Measurements from ENCODE around the gene C3orf49. TPM values are rescaled to one million over a fixed set of nuclear protein-coding genes. Genes with fewer than 3 reads are reported as not detected.

C3orf49 gene
- polyA plus RNA-seq, 1 experiment, result not detected

DNA sequence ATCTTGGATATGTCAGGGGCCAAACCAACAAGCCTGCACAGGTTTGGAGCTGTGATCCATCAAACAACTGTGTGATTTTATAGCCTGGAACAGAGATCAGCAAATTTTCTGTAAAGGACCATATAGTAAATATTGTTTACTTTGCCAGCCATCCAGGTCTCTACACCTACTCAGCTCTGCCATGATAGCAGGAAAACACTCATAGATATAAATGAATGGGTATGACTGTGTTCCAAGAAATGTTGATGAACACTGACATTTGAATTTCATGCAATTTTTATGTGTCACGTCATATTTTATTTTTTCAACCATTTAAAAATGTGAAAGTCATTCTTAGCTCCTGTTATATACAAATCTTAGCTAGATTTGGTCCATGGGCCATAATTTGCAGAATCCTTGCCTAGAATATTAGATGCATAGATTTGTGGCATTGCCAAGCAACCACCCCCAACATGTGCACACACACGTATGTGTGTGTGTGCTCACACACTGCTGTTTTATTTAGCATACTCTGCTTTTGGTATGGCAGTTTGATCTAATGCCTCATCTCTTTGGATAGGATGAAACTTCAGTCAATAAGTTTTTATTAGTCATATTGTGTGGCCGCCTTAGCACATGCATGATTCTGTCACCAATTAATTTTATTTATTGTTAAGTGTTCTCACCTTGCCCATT is 51.0 kb downstream of the C3orf49 start:
- Histone ChIP-seq H3K36me3 (ENCODE audit: control insufficient read depth, insufficient read depth, low read length) (no peaks in the 10 kb centered on the region), H3K4me3 (ENCODE audit: low read depth, low read length) (no peak overlapping the region), H3K27me3 (ENCODE audit: control insufficient read depth, insufficient read depth, low read length) (no peaks in the 10 kb centered on the region)
- CTCF ChIA-PET, result no interaction called here
- TF ChIP-seq, protein P1, sequence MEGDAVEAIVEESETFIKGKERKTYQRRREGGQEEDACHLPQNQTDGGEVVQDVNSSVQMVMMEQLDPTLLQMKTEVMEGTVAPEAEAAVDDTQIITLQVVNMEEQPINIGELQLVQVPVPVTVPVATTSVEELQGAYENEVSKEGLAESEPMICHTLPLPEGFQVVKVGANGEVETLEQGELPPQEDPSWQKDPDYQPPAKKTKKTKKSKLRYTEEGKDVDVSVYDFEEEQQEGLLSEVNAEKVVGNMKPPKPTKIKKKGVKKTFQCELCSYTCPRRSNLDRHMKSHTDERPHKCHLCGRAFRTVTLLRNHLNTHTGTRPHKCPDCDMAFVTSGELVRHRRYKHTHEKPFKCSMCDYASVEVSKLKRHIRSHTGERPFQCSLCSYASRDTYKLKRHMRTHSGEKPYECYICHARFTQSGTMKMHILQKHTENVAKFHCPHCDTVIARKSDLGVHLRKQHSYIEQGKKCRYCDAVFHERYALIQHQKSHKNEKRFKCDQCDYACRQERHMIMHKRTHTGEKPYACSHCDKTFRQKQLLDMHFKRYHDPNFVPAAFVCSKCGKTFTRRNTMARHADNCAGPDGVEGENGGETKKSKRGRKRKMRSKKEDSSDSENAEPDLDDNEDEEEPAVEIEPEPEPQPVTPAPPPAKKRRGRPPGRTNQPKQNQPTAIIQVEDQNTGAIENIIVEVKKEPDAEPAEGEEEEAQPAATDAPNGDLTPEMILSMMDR (IDR thresholded peaks at IDR 0.05; ENCODE audit: insufficient read depth, low read depth, low read length), result no peak
- no peak for DNase-seq (ENCODE audit: low read depth)
- POLR2A ChIA-PET, result no interaction called here

DNA sequence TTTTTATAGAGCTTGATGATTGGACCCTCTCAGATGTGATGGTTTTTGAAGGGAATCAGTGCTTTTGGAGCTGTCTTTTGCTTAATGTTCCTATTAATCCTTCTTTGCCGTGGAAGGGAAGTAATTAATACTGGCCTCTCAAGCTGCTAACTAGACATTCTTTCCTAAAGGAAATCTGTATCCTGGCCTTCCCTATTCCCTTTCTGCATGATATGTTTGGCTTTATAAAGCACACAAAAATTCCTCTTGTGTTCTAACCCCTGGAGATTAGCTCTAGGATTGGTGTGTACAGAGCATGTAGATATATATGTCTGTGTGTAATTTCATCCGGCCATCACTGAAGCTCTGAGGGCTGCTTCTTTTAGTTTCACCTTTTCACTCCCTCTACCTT is 51.5 kb downstream of the C3orf49 start:
- TF ChIP-seq, protein P1 (IDR thresholded peaks at IDR 0.05; ENCODE audit: insufficient read depth, low read depth, low read length), result no peak
- CTCF ChIA-PET, result no interaction called here
- POLR2A ChIA-PET, result no interaction called here
- no peak for DNase-seq (ENCODE audit: low read depth)
- H3K27me3 ChIP-seq (ENCODE audit: control insufficient read depth, insufficient read depth, low read length), result no peaks in the 10 kb centered on the region
- H3K36me3 ChIP-seq (ENCODE audit: control insufficient read depth, insufficient read depth, low read length), result no peaks in the 10 kb centered on the region
- H3K4me3 ChIP-seq (ENCODE audit: low read depth, low read length), result no peak overlapping the region

DNA sequence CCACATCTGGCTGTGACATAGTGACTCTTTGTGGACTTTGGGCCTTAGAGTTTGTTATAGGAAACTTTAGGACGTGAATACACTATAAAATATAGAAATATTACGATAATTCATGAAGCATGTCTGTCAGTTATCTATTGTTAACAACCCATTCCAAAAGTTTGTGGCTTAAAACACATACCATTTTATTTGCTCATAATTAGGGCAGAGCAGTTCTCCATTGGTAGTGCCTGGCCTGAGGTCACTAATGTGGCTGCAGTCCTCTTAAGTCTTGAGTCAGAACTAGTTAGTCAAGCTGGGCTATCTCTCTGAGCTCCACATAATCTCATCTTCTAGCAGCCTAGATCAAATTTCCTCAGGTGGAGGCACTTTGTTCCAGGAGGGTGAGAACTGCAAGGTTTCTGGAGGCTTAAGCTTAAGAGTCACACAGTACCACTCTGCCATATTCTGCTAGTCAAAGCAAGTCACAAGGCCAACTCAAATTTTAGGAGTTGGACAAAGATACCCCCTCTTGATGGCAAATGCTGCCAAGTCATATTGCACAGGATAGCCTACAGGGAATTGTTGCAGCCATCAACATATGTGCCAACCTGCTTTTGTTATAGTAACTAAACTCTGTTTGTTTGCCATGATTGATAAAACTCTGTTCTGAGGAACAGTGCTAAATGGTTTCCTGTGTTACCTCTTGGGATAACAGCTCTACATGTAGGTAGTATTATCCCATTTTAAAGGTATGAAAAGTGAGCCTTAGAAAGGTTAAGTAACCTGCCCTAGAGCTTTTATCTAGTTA is 53.2 kb downstream of the C3orf49 start:
- H3K36me3 ChIP-seq (ENCODE audit: control insufficient read depth, insufficient read depth, low read length), result no peaks in the 10 kb centered on the region
- POLR2A ChIA-PET, result no interaction called here

DNA sequence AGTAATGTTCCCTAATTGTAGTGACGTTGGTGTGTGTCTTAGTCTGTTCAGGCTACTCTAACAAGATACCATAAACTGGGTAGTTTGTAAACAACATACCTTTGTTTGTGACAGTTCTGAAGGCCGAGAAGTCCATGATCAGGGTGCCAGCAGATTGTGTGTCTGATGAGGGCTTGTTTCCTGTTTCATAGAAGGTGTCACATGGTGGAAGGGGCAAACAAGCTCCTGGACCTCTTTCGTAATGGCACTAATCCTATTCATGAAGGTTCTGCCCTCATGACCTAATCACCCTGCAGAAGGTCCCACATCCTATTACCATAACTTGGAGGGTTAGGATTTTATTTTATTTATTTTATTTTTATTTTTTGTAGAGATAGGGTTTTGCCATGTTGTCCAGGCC is 55.7 kb downstream of the C3orf49 start:
- Histone ChIP-seq H3K27me3 (ENCODE audit: control insufficient read depth, insufficient read depth, low read length) (no peaks in the 10 kb centered on the region), H3K4me3 (ENCODE audit: low read depth, low read length) (no peak overlapping the region), H3K36me3 (ENCODE audit: control insufficient read depth, insufficient read depth, low read length) (no peaks in the 10 kb centered on the region)
- POLR2A ChIA-PET, result no interaction called here
- TF ChIP-seq, protein P1 (IDR thresholded peaks at IDR 0.05; ENCODE audit: insufficient read depth, low read depth, low read length), result no peak
- no peak for DNase-seq (ENCODE audit: low read depth)
- CTCF ChIA-PET, result interaction anchor here (0.7 kb wide), 1 partner anchor 104 kb away, joined by 3 read pairs; no protein-coding TSS in a partner anchor

More for the DNA sequence above, 53.2 kb downstream of the C3orf49 start:
- Histone ChIP-seq H3K4me3 (ENCODE audit: low read depth, low read length) (no peak overlapping the region), H3K27me3 (ENCODE audit: control insufficient read depth, insufficient read depth, low read length) (no peaks in the 10 kb centered on the region)
- peak; percentile 35 for DNase-seq (ENCODE audit: low read depth)
- TF ChIP-seq, protein P1 (IDR thresholded peaks at IDR 0.05; ENCODE audit: insufficient read depth, low read depth, low read length), result no peak
- CTCF ChIA-PET, result interaction anchor here (1.7 kb wide), 1 partner anchor 8 kb away, joined by 4 read pairs; the partner anchor contains the start of genes ATXN7 and THOC7

DNA sequence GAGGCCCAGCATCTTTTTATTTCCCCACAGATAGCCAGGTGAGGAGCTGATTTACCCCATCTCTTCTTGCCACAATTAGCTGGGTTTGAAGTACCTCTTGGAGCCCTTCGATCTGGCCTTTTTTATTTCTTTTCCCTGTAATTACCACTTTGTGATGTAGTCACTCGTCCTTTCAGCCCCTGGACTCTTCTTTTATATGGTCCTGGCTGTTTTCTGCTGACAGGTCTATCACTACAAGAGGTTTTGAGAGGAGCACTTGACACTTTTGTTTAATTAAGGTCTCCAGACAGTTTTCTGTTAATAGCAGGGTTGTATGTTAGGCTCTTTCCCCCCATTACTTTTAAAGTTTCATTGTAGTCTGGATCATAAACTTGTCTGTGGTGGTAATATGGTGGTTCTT is 56.4 kb downstream of the C3orf49 start:
- DNase-seq (ENCODE audit: low read depth), result no peak
- ChIA-PET CTCF (interaction anchor here (0.6 to 1.2 kb wide), 2 partner anchors 16 to 93 kb away, joined by 3 read pairs; no protein-coding TSS in a partner anchor), POLR2A (no interaction called here)
- Histone ChIP-seq H3K4me3 (ENCODE audit: low read depth, low read length) (no peak overlapping the region), H3K27me3 (ENCODE audit: control insufficient read depth, insufficient read depth, low read length) (no peaks in the 10 kb centered on the region), H3K36me3 (ENCODE audit: control insufficient read depth, insufficient read depth, low read length) (no peaks in the 10 kb centered on the region)
- TF ChIP-seq, protein P1 (IDR thresholded peaks at IDR 0.05; ENCODE audit: insufficient read depth, low read depth, low read length), result no peak

Measured in BJ (cell line).